ENCODE data around the gene SOAT1. TPM values are rescaled to one million over a fixed set of nuclear protein-coding genes. Genes with fewer than 3 reads are reported as not detected.

Gene SOAT1
- total and polyA plus RNA-seq, 10 of the 15 experiments (the other 5 are each of a cell fraction or from before 2014, with no cell fraction given): 8.6 to 68.5 (median 22.3) TPM

DNA sequence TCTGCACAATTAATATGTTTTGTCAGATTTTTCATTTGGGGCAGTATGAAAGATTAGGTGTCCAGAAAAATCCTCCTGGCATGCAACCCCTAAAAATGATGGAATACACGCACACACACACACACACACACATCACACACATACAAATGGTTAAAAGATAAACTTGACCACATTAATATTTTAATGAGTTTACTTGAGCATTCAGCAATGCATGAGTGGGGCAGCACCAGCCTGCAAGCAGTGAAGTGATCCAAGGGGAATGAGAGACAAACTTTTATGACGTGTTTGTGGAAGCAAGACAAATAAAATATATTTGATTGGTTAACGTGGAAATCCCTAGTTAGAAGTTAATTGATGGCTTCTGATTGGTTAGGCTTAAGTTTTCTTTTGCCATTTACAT is 29.1 kb upstream of the SOAT1 start:
- DNase-seq (ENCODE audit: low read depth, low spot score): no peak
- no peaks in the 10 kb centered on the region for H3K27me3 ChIP-seq (replicated peaks in 1 of 2; ENCODE audit: control insufficient read depth in 2 of 2, insufficient read depth in 2 of 2, low read length in 1 of 2)
- 29% methylated on average over 3 of the region's 3 CpGs for WGBS (ENCODE audit: insufficient coverage, insufficient replicate concordance, low lambda C conversion rate, missing lambda C conversion rate)
- RAD21 ChIA-PET (ENCODE audit: unreplicated experiment): no interaction called here
- CTCF ChIA-PET: no interaction called here
- intact Hi-C loops (cut with micrococcal nuclease; ENCODE audit: unreplicated experiment): no loop called here
- H3K27ac ChIP-seq (ENCODE audit: control insufficient read depth, insufficient read depth): no peak overlapping the region
- no peak for FAIRE-seq
- no TSS peak for BruUV-seq (replicated peaks)
- H3K9me3 ChIP-seq (replicated peaks; ENCODE audit: control insufficient read depth, insufficient read depth, low read length): no peaks in the 10 kb centered on the region
- H3K4me1 ChIP-seq (ENCODE audit: control insufficient read depth, insufficient read depth, low read length): no peaks in the 10 kb centered on the region
- TF ChIP-seq KDM1A (IDR thresholded peaks at IDR 0.05; ENCODE audit: borderline replicate concordance): no peak
- TF ChIP-seq STAT1 (conservative IDR thresholded peaks at IDR 0.05): no peak
- no peak for TF ChIP-seq CREB1 (IDR thresholded peaks at IDR 0.05; ENCODE audit: low read depth)
- TF ChIP-seq, protein P1, sequence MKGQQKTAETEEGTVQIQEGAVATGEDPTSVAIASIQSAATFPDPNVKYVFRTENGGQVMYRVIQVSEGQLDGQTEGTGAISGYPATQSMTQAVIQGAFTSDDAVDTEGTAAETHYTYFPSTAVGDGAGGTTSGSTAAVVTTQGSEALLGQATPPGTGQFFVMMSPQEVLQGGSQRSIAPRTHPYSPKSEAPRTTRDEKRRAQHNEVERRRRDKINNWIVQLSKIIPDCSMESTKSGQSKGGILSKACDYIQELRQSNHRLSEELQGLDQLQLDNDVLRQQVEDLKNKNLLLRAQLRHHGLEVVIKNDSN (IDR thresholded peaks at IDR 0.05; ENCODE audit: borderline replicate concordance, extremely low read length, insufficient read depth, low read depth, low read length): no peak
- TF ChIP-seq ZNF207 (IDR thresholded peaks at IDR 0.05; ENCODE audit: borderline replicate concordance): no peak
- H3K9ac ChIP-seq (ENCODE audit: control insufficient read depth, insufficient read depth, low read length): no peak overlapping the region
- ATAC-seq: no peak
- in situ Hi-C loops (cut with MboI): no loop called here
- no peak overlapping the region for H3K4me3 ChIP-seq
- H2AFZ ChIP-seq (ENCODE audit: control insufficient read depth, low read depth, low read length): no peak overlapping the region
- H3K36me3 ChIP-seq (ENCODE audit: control insufficient read depth in 2 of 2, insufficient read depth in 2 of 2, low read length in 1 of 2): no peaks in the 10 kb centered on the region
- POLR2A ChIA-PET: no interaction called here
- no peaks in the 10 kb centered on the region for H3K79me2 ChIP-seq (ENCODE audit: control insufficient read depth, insufficient read depth, low read length)
- H3K4me2 ChIP-seq (ENCODE audit: control insufficient read depth, insufficient read depth): no peak overlapping the region
- H4K20me1 ChIP-seq (ENCODE audit: control insufficient read depth, insufficient read depth): no peaks in the 10 kb centered on the region
- SMC1A ChIA-PET (ENCODE audit: uncharacterized antibody, unreplicated experiment): no interaction called here

DNA sequence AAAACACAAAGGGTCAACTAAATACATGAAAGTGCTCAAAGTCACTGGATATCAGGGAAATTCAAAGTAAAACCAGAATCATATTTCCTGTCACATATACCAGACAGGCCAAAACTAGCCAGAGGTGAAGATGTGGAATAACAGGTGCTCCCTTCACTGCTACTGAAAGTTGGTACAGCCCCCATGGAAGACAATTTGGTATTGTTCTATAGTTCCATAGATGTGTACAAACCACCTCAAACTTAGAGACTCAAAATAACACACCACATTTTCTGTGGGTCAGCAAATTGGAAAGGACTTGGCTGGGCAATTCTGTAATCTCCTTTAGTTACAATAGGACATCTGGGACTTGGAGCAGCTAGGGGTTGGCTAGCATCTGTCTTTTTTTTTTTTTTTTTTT is 24.5 kb upstream of the SOAT1 start:
- SMC1A ChIA-PET (ENCODE audit: uncharacterized antibody, unreplicated experiment): no interaction called here
- H3K27ac ChIP-seq (ENCODE audit: control insufficient read depth, insufficient read depth): no peak overlapping the region
- no TSS peak for BruUV-seq (replicated peaks)
- CTCF ChIA-PET: interaction anchor here (1.0 kb wide), 1 partner anchor 15 kb away, joined by 3 read pairs; no protein-coding TSS in a partner anchor
- no peak overlapping the region for H3K4me3 ChIP-seq
- no peak for DNase-seq (ENCODE audit: low read depth, low spot score)
- no peaks in the 10 kb centered on the region for H3K36me3 ChIP-seq (ENCODE audit: control insufficient read depth in 2 of 2, insufficient read depth in 2 of 2, low read length in 1 of 2)
- RAD21 ChIA-PET (ENCODE audit: unreplicated experiment): no interaction called here
- H3K9ac ChIP-seq (ENCODE audit: control insufficient read depth, insufficient read depth, low read length): no peak overlapping the region
- in situ Hi-C loops (cut with MboI): no loop called here
- H4K20me1 ChIP-seq (ENCODE audit: control insufficient read depth, insufficient read depth): no peaks in the 10 kb centered on the region
- no peaks in the 10 kb centered on the region for H3K79me2 ChIP-seq (ENCODE audit: control insufficient read depth, insufficient read depth, low read length)
- no peaks in the 10 kb centered on the region for H3K27me3 ChIP-seq (replicated peaks in 1 of 2; ENCODE audit: control insufficient read depth in 2 of 2, insufficient read depth in 2 of 2, low read length in 1 of 2)
- H3K4me2 ChIP-seq (ENCODE audit: control insufficient read depth, insufficient read depth): no peak overlapping the region
- ATAC-seq: no peak
- FAIRE-seq: no peak
- no peak overlapping the region for H2AFZ ChIP-seq (ENCODE audit: control insufficient read depth, low read depth, low read length)
- H3K9me3 ChIP-seq (replicated peaks; ENCODE audit: control insufficient read depth, insufficient read depth, low read length): no peaks in the 10 kb centered on the region
- POLR2A ChIA-PET: interaction anchor here (0.5 kb wide), 1 partner anchor 9 kb away, joined by 5 read pairs; no protein-coding TSS in a partner anchor
- no peaks in the 10 kb centered on the region for H3K4me1 ChIP-seq (ENCODE audit: control insufficient read depth, insufficient read depth, low read length)
- intact Hi-C loops (cut with micrococcal nuclease; ENCODE audit: unreplicated experiment): no loop called here
- TF ChIP-seq BCL11A (IDR thresholded peaks at IDR 0.05; ENCODE audit: low read depth, low read length) (no peak), ZNF217 (IDR thresholded peaks at IDR 0.05) (no peak), TARDBP (IDR thresholded peaks at IDR 0.05; ENCODE audit: borderline replicate concordance) (no peak), CHD4 (IDR thresholded peaks at IDR 0.05) (no peak), NR2F1 (conservative IDR thresholded peaks at IDR 0.05) (no peak), RUNX3 (IDR thresholded peaks at IDR 0.05; ENCODE audit: low read length) (no peak), GABPA (IDR thresholded peaks at IDR 0.05; ENCODE audit: low read depth) (no peak), EP300 (IDR thresholded peaks at IDR 0.05; ENCODE audit: borderline replicate concordance in 1 of 2, control insufficient read depth in 1 of 2, low read depth in 2 of 2, low read length in 2 of 2) (no peak), NRF1 (conservative IDR thresholded peaks at IDR 0.05; ENCODE audit: low read depth, low read length) (no peak), SREBF2 (IDR thresholded peaks at IDR 0.05; ENCODE audit: low read length) (no peak)
- TF ChIP-seq, protein P2, sequence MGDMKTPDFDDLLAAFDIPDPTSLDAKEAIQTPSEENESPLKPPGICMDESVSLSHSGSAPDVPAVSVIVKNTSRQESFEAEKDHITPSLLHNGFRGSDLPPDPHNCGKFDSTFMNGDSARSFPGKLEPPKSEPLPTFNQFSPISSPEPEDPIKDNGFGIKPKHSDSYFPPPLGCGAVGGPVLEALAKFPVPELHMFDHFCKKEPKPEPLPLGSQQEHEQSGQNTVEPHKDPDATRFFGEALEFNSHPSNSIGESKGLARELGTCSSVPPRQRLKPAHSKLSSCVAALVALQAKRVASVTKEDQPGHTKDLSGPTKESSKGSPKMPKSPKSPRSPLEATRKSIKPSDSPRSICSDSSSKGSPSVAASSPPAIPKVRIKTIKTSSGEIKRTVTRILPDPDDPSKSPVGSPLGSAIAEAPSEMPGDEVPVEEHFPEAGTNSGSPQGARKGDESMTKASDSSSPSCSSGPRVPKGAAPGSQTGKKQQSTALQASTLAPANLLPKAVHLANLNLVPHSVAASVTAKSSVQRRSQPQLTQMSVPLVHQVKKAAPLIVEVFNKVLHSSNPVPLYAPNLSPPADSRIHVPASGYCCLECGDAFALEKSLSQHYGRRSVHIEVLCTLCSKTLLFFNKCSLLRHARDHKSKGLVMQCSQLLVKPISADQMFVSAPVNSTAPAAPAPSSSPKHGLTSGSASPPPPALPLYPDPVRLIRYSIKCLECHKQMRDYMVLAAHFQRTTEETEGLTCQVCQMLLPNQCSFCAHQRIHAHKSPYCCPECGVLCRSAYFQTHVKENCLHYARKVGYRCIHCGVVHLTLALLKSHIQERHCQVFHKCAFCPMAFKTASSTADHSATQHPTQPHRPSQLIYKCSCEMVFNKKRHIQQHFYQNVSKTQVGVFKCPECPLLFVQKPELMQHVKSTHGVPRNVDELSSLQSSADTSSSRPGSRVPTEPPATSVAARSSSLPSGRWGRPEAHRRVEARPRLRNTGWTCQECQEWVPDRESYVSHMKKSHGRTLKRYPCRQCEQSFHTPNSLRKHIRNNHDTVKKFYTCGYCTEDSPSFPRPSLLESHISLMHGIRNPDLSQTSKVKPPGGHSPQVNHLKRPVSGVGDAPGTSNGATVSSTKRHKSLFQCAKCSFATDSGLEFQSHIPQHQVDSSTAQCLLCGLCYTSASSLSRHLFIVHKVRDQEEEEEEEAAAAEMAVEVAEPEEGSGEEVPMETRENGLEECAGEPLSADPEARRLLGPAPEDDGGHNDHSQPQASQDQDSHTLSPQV (IDR thresholded peaks at IDR 0.05): no peak
